Measurements from ENCODE around the gene UGT1A5. TPM values are rescaled to one million over a fixed set of nuclear protein-coding genes. Genes with fewer than 3 reads are reported as not detected.
"Not testable (repeated sequence)": the region's sequence is repeated elsewhere in the genome, so short reads cannot be mapped to it uniquely, and the experiment has no call there.

Gene UGT1A5
- total RNA-seq, 2 donors from 2014 or later = not detected

- ATAC-seq (no peak), DNase-seq (ENCODE audit: low spot score in 2 of 2) (no peak)
- Mint-ChIP-seq H3K27ac (no peak overlapping the region), H3K36me3 (no peaks in the 10 kb centered on the region), H3K9me3 (no peaks in the 10 kb centered on the region)
Measured at GRCh38 chr2:233689501-233689900, 23.2 kb upstream of the UGT1A5 start.

- no peak overlapping the region for H3K27ac Mint-ChIP-seq
- DNase-seq (ENCODE audit: low spot score in 2 of 2) (no peak), ATAC-seq (no peak)
- no peaks in the 10 kb centered on the region for H3K36me3 Mint-ChIP-seq
- H3K9me3 Mint-ChIP-seq = no peaks in the 10 kb centered on the region
Measured at GRCh38 chr2:233690444-233690843, 22.3 kb upstream of the UGT1A5 start.

- no peaks in the 10 kb centered on the region for H3K36me3 Mint-ChIP-seq
- DNase-seq (ENCODE audit: low spot score in 2 of 2) (no peak), ATAC-seq (no peak)
- no peaks in the 10 kb centered on the region for H3K9me3 Mint-ChIP-seq
- H3K27ac Mint-ChIP-seq = no peak overlapping the region
Measured at GRCh38 chr2:233691443-233692433, 21.0 kb upstream of the UGT1A5 start.

- ATAC-seq = no peak
- Mint-ChIP-seq H3K27ac (no peak within 1 kb of the TSS), H3K36me3 (no peaks in the 10 kb centered on the region), H3K9me3 (no peaks in the 10 kb centered on the region)
- no peak for DNase-seq (ENCODE audit: low spot score in 2 of 2)
Measured at GRCh38 chr2:233692648-233693047, 20.1 kb upstream of the UGT1A5 start, which contains the start of gene UGT1A6. UGT1A6 (plus strand) TSS chr2:233692890; CDS start chr2:233693005, 115 bp downstream.

- H3K27ac Mint-ChIP-seq = no peak overlapping the region
- ATAC-seq (no peak), DNase-seq (ENCODE audit: low spot score in 2 of 2) (no peak)
- H3K9me3 Mint-ChIP-seq = no peaks in the 10 kb centered on the region
- H3K36me3 Mint-ChIP-seq = no peaks in the 10 kb centered on the region
Measured at GRCh38 chr2:233693963-233694362, 18.7 kb upstream of the UGT1A5 start.

GRCh38 chr2:233698740-233699139, 14.0 kb upstream of the UGT1A5 start:
- no peaks in the 10 kb centered on the region for H3K36me3 Mint-ChIP-seq
- no peak overlapping the region for H3K27ac Mint-ChIP-seq
- DNase-seq (ENCODE audit: low spot score in 2 of 2) (no peak), ATAC-seq (no peak)
- H3K9me3 Mint-ChIP-seq = no peaks in the 10 kb centered on the region

GRCh38 chr2:233699424-233700027, 13.2 kb upstream of the UGT1A5 start:
- Mint-ChIP-seq H3K36me3 (peaks cover 0 to 6% of the 10 kb centered on the region in 2 donors), H3K9me3 (peaks cover 3 to 5% of the 10 kb centered on the region in 2 donors), H3K27ac (no peak overlapping the region)
- no peak for ATAC-seq
- no peak for DNase-seq (ENCODE audit: low spot score in 2 of 2)

- H3K27ac Mint-ChIP-seq = no peak overlapping the region
- ATAC-seq (no peak), DNase-seq (ENCODE audit: low spot score in 2 of 2) (no peak)
- H3K36me3 Mint-ChIP-seq = peaks cover 0 to 6% of the 10 kb centered on the region in 2 donors
- H3K9me3 Mint-ChIP-seq = peaks cover 3 to 5% of the 10 kb centered on the region in 2 donors
Measured at GRCh38 chr2:233700028-233700635, 12.6 kb upstream of the UGT1A5 start.

- not testable (repeated sequence) for H3K9me3 Mint-ChIP-seq; H3K27ac Mint-ChIP-seq; H3K36me3 Mint-ChIP-seq; DNase-seq (ENCODE audit: low spot score in 2 of 2); ATAC-seq
Measured at GRCh38 chr2:233700842-233701241, 11.9 kb upstream of the UGT1A5 start.

GRCh38 chr2:233702238-233702637, 10.5 kb upstream of the UGT1A5 start:
- Mint-ChIP-seq H3K9me3 (peaks cover 3 to 5% of the 10 kb centered on the region in 2 donors), H3K36me3 (peaks cover 0 to 6% of the 10 kb centered on the region in 2 donors), H3K27ac (no peak overlapping the region)
- ATAC-seq = no peak
- no peak for DNase-seq (ENCODE audit: low spot score in 2 of 2)

- Mint-ChIP-seq H3K36me3 (peaks cover 0 to 6% of the 10 kb centered on the region in 2 donors), H3K27ac (no peak overlapping the region), H3K9me3 (peaks cover 3 to 5% of the 10 kb centered on the region in 2 donors)
- DNase-seq (ENCODE audit: low spot score in 2 of 2) (no peak), ATAC-seq (no peak)
Measured at GRCh38 chr2:233705911-233706506, 6.7 kb upstream of the UGT1A5 start.

- ATAC-seq = no peak
- H3K27ac Mint-ChIP-seq = no peak overlapping the region
- peaks cover 0 to 6% of the 10 kb centered on the region in 2 donors for H3K36me3 Mint-ChIP-seq
- DNase-seq (ENCODE audit: low spot score in 2 of 2) = no peak
- H3K9me3 Mint-ChIP-seq = peaks cover 3 to 5% of the 10 kb centered on the region in 2 donors
Measured at GRCh38 chr2:233706720-233707119, 6.0 kb upstream of the UGT1A5 start.

- ATAC-seq (no peak), DNase-seq (ENCODE audit: low spot score in 2 of 2) (no peak)
- H3K9me3 Mint-ChIP-seq = peaks cover 3 to 5% of the 10 kb centered on the region in 2 donors
- no peak overlapping the region for H3K27ac Mint-ChIP-seq
- peaks cover 0 to 6% of the 10 kb centered on the region in 2 donors for H3K36me3 Mint-ChIP-seq
Measured at GRCh38 chr2:233707940-233708644, 4.6 kb upstream of the UGT1A5 start.

GRCh38 chr2:233708942-233709341, 3.8 kb upstream of the UGT1A5 start:
- ATAC-seq (no peak), DNase-seq (ENCODE audit: low spot score in 2 of 2) (no peak)
- Mint-ChIP-seq H3K36me3 (peaks cover 0 to 4% of the 10 kb centered on the region in 2 donors), H3K9me3 (peaks cover 3 to 4% of the 10 kb centered on the region in 2 donors), H3K27ac (no peak overlapping the region)

- ATAC-seq = peak; percentile 71 to 73
- H3K36me3 Mint-ChIP-seq = no peaks in the 10 kb centered on the region
- H3K27ac Mint-ChIP-seq = no peak overlapping the region
- peak in 1 of 2 donors; percentile 76 for DNase-seq (ENCODE audit: low spot score in 2 of 2)
- no peaks in the 10 kb centered on the region for H3K9me3 Mint-ChIP-seq
Measured at GRCh38 chr2:233711312-233712008, 1.2 kb upstream of the UGT1A5 start.

- no peaks in the 10 kb centered on the region for H3K9me3 Mint-ChIP-seq
- no peaks in the 10 kb centered on the region for H3K36me3 Mint-ChIP-seq
- ATAC-seq (no peak), DNase-seq (ENCODE audit: low spot score in 2 of 2) (no peak)
- H3K27ac Mint-ChIP-seq = no peak overlapping the region
Measured at GRCh38 chr2:233713262-233713615, 532 bp downstream of the UGT1A5 start.

All from activated naive CD4-positive, alpha-beta T cell treated with anti-CD3 and anti-CD28 coated beads, Interleukin-2, amount 50 U/mL, for 72 hours (primary cell).